Measurements from ENCODE around the gene MAPK10.

DNA sequence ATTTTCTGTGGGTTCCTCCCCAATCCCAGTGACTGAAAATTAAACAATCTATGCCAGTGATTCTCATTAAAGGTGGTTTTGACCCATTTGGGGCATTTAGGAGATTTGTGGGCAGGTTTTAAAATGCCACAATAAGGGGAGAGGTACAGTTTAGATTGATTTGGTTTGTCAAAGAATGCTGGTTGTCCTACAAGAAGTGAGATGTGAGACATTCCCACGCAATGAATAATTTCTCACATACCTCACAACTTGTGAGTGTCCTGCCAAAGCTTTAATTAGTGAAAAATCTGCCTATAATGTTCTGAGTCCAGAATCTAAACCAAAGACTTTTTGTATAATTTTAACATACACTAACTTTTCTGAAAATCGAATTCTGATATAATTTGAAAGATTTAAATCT is 199.4 kb downstream of the MAPK10 start:
- TF ChIP-seq CTCF (IDR thresholded peaks at IDR 0.05) (no peak), POLR2A (IDR thresholded peaks at IDR 0.05) (no peak)

All from prostate gland (tissue), 2 donors.